ENCODE results near the gene CEP164. TPM values are rescaled to one million over a fixed set of nuclear protein-coding genes. Genes with fewer than 3 reads are reported as not detected.

The CEP164 gene
- total RNA-seq, 1 donor from 2014 or later: 36.1 TPM

DNA sequence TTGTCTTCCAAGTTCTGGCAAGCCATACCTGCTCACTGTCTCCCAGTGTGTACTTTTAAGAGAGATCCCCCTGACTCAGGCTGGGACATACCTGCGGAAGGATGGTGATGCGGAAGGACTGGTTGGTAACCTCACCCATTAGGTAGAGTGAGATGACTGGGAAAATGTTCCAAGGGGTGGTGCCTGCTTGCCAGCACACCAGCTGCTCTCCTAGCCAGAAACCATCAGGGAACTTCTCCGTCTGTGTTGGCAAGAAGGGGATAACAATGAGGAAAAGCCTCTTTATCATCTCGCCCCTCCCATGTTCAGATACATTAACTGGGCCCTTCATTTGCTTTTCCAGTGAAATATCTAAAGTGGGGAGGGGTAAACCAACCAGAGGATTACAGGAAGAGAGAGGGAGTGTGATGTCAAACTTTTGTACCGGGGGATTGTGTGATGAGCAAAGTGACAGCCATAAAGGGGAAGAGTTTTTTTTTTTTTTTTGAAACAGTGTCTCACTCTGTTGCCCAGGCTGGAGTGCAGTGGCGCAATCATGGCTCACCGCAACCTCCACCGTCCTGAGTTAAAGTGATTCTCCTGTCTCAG, 36.8 kb upstream of the CEP164 start, which contains the start of gene BACE1-AS:
Gene BACE1-AS, plus strand, starts transcription at position 538 of the 588 bp plus-strand sequence.
- H4K20me1 ChIP-seq (ENCODE audit: insufficient read depth, low read length): no peaks in the 10 kb centered on the region
- FAIRE-seq: no peak
- H3K4me1 ChIP-seq (ENCODE audit: insufficient read depth, low read length): no peaks in the 10 kb centered on the region
- Mint-ChIP-seq H3K4me1 (ENCODE audit: low read depth, unreplicated experiment) (peaks cover 3% of the 10 kb centered on the region), H3K4me3 (ENCODE audit: unreplicated experiment) (no peak within 1 kb of the TSS), H3K9me3 (ENCODE audit: unreplicated experiment) (no peaks in the 10 kb centered on the region), H3K36me3 (ENCODE audit: low read depth, unreplicated experiment) (peaks cover 55% of the 10 kb centered on the region), H3K27me3 (ENCODE audit: low read depth, unreplicated experiment) (no peaks in the 10 kb centered on the region), H3K27ac (ENCODE audit: unreplicated experiment) (peak within 1 kb of the TSS; percentile 21)
- no peak within 1 kb of the TSS for H3K9ac ChIP-seq (ENCODE audit: low read length)
- H3K4me3 ChIP-seq (ENCODE audit: insufficient read depth, low read depth, low read length): no peak within 1 kb of the TSS
- H3K27me3 ChIP-seq (ENCODE audit: insufficient read depth, low read length): no peaks in the 10 kb centered on the region
- H3K27ac ChIP-seq (ENCODE audit: low read depth, low read length): no peak within 1 kb of the TSS
- peaks cover 29% of the 10 kb centered on the region for H3K36me3 ChIP-seq (ENCODE audit: insufficient read depth, low read length)
- H3K9me3 ChIP-seq (ENCODE audit: insufficient read depth, low read depth, low read length): no peaks in the 10 kb centered on the region
- TF ChIP-seq EZH2 (IDR thresholded peaks at IDR 0.05; ENCODE audit: insufficient read depth, low read length): no peak
- TF ChIP-seq, protein P1, sequence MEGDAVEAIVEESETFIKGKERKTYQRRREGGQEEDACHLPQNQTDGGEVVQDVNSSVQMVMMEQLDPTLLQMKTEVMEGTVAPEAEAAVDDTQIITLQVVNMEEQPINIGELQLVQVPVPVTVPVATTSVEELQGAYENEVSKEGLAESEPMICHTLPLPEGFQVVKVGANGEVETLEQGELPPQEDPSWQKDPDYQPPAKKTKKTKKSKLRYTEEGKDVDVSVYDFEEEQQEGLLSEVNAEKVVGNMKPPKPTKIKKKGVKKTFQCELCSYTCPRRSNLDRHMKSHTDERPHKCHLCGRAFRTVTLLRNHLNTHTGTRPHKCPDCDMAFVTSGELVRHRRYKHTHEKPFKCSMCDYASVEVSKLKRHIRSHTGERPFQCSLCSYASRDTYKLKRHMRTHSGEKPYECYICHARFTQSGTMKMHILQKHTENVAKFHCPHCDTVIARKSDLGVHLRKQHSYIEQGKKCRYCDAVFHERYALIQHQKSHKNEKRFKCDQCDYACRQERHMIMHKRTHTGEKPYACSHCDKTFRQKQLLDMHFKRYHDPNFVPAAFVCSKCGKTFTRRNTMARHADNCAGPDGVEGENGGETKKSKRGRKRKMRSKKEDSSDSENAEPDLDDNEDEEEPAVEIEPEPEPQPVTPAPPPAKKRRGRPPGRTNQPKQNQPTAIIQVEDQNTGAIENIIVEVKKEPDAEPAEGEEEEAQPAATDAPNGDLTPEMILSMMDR (IDR thresholded peaks at IDR 0.05; ENCODE audit: insufficient read depth, low read depth, low read length): no peak
- no peak for DNase-seq (ENCODE audit: low read depth)
- H3K79me2 ChIP-seq (ENCODE audit: insufficient read depth, low read length): no peaks in the 10 kb centered on the region
- H2AFZ ChIP-seq (ENCODE audit: low read depth, low read length): no peak within 1 kb of the TSS
- no peak within 1 kb of the TSS for H3K4me2 ChIP-seq (ENCODE audit: low read length)

DNA sequence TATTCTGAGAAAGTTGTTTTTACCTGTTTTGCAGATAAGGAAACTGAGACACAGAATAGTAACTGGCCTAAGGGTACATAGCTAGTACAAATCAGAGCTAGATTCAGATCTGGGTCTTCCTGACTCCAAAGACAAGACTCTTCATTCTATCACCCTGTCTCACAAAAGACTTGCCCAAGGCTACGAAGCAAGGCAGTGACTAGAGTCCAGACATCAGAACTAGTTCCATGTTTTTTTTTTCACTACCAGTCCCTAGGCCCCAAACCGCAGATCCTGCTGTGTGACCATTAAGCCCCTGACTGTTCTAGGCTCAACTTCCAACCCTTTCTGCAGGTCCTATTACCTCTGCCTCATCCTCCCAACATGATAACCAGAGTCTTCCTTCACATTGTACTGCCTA, 35.0 kb upstream of the CEP164 start:
- Histone ChIP-seq H2AFZ (ENCODE audit: low read depth, low read length) (no peak overlapping the region), H3K4me1 (ENCODE audit: insufficient read depth, low read length) (no peaks in the 10 kb centered on the region), H3K27me3 (ENCODE audit: insufficient read depth, low read length) (no peaks in the 10 kb centered on the region), H3K36me3 (ENCODE audit: insufficient read depth, low read length) (peaks cover 23% of the 10 kb centered on the region), H3K9ac (ENCODE audit: low read length) (no peak overlapping the region), H3K9me3 (ENCODE audit: insufficient read depth, low read depth, low read length) (no peaks in the 10 kb centered on the region), H3K4me3 (ENCODE audit: insufficient read depth, low read depth, low read length) (no peak overlapping the region), H3K4me2 (ENCODE audit: low read length) (no peak overlapping the region), H4K20me1 (ENCODE audit: insufficient read depth, low read length) (peaks cover 4% of the 10 kb centered on the region), H3K79me2 (ENCODE audit: insufficient read depth, low read length) (no peaks in the 10 kb centered on the region), H3K27ac (ENCODE audit: low read depth, low read length) (no peak overlapping the region)
- TF ChIP-seq EZH2 (IDR thresholded peaks at IDR 0.05; ENCODE audit: insufficient read depth, low read length): no peak
- TF ChIP-seq, protein P1 (IDR thresholded peaks at IDR 0.05; ENCODE audit: insufficient read depth, low read depth, low read length): no peak
- FAIRE-seq (no peak), DNase-seq (ENCODE audit: low read depth) (no peak)
- Mint-ChIP-seq H3K4me3 (ENCODE audit: unreplicated experiment) (no peak overlapping the region), H3K4me1 (ENCODE audit: low read depth, unreplicated experiment) (peaks cover 5% of the 10 kb centered on the region), H3K27me3 (ENCODE audit: low read depth, unreplicated experiment) (no peaks in the 10 kb centered on the region), H3K27ac (ENCODE audit: unreplicated experiment) (no peak overlapping the region), H3K36me3 (ENCODE audit: low read depth, unreplicated experiment) (peaks cover 52% of the 10 kb centered on the region), H3K9me3 (ENCODE audit: unreplicated experiment) (peaks cover 2% of the 10 kb centered on the region)

DNA sequence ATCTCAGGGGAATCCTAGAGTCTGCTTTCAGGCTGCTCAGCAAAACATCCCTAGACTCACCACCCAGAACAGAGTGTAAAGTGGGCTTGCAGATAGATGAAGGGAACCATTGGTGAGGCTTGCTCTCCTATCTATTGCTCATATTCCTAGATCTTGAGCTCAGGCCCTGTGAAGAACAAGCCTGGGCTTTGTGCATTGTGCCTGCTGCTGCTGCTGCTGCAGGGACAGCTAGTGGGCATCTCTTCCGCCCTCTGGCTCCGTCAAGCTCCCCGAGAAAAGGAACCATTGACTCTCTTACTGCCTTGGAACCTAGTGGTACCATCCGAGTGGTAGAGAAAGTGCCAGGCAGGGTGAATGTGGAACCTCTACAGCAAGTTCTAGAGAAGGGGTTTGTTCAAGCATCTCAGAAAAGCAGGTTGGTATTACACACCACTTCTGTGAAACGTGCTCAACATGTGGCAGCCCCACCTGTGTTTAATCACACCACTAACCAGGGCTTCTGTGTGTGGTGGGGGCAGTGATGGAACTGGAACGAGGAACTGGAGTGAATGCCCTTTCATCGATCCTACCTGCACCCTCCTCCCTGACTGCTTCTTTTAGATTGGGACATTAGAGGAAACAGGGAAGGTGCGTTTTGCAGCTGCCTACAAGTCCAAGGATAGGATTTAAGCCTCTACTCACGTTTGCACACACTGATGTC, 32.1 kb upstream of the CEP164 start:
- no peak for DNase-seq (ENCODE audit: low read depth)
- no peak for FAIRE-seq

More for the DNA sequence above, 32.1 kb upstream of the CEP164 start:
- TF ChIP-seq, protein P1 (IDR thresholded peaks at IDR 0.05; ENCODE audit: insufficient read depth, low read depth, low read length): no peak
- no peak for TF ChIP-seq EZH2 (IDR thresholded peaks at IDR 0.05; ENCODE audit: insufficient read depth, low read length)
- peak overlapping the region; percentile 41 for H3K27ac Mint-ChIP-seq (ENCODE audit: unreplicated experiment)
- H4K20me1 ChIP-seq (ENCODE audit: insufficient read depth, low read length): peaks cover 22% of the 10 kb centered on the region
- no peak overlapping the region for H3K4me2 ChIP-seq (ENCODE audit: low read length)
- peaks cover 2% of the 10 kb centered on the region for H3K9me3 Mint-ChIP-seq (ENCODE audit: unreplicated experiment)
- H3K27me3 Mint-ChIP-seq (ENCODE audit: low read depth, unreplicated experiment): no peaks in the 10 kb centered on the region
- no peak overlapping the region for H3K9ac ChIP-seq (ENCODE audit: low read length)
- H3K9me3 ChIP-seq (ENCODE audit: insufficient read depth, low read depth, low read length): no peaks in the 10 kb centered on the region
- H3K27me3 ChIP-seq (ENCODE audit: insufficient read depth, low read length): no peaks in the 10 kb centered on the region
- peaks cover 11% of the 10 kb centered on the region for H3K36me3 ChIP-seq (ENCODE audit: insufficient read depth, low read length)
- peaks cover 10% of the 10 kb centered on the region for H3K4me1 ChIP-seq (ENCODE audit: insufficient read depth, low read length)
- H3K79me2 ChIP-seq (ENCODE audit: insufficient read depth, low read length): no peaks in the 10 kb centered on the region
- no peak overlapping the region for H2AFZ ChIP-seq (ENCODE audit: low read depth, low read length)
- H3K36me3 Mint-ChIP-seq (ENCODE audit: low read depth, unreplicated experiment): peaks cover 38% of the 10 kb centered on the region
- no peak overlapping the region for H3K4me3 Mint-ChIP-seq (ENCODE audit: unreplicated experiment)
- peaks cover 18% of the 10 kb centered on the region for H3K4me1 Mint-ChIP-seq (ENCODE audit: low read depth, unreplicated experiment)
- no peak overlapping the region for H3K27ac ChIP-seq (ENCODE audit: low read depth, low read length)
- H3K4me3 ChIP-seq (ENCODE audit: insufficient read depth, low read depth, low read length): no peak overlapping the region

All from astrocyte (in vitro differentiated cells and primary cell).